ENCODE data around the gene WIF1.

Gene WIF1

DNA sequence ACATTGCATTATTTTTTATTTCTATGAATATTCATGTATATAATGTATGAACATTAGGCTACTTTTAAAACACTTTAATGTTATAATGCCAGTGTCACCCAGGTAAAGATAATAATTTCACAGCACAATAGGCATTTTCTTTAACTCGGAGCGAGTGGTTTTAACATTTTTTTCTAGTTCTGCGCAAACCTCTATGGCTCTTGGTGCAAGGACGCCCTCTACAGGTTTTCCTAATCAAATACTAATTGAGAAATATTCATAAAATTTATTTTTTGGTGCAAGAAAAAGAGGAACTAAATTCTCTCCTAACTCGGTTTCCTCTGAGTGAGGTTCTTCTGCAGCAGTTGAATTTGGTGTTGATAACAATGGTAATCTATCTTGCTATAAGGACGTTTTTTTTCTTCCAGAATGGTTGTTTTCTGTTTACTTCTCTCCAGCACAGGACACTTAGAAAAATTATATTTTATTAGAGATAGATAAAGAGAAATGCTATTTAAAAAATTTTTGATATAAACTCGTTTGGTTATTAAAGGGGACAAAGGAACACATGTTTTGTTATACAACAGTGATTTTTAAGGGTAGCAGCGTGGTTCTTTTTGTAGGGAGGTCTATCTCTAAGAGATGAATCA is 2.4 kb upstream of the WIF1 start:
- no peaks in the 10 kb centered on the region for H3K79me2 ChIP-seq
- H3K4me3 ChIP-seq (ENCODE audit: low read depth, low read length), result no peak overlapping the region
- no peak overlapping the region for H2AFZ ChIP-seq
- TF ChIP-seq, protein P1, sequence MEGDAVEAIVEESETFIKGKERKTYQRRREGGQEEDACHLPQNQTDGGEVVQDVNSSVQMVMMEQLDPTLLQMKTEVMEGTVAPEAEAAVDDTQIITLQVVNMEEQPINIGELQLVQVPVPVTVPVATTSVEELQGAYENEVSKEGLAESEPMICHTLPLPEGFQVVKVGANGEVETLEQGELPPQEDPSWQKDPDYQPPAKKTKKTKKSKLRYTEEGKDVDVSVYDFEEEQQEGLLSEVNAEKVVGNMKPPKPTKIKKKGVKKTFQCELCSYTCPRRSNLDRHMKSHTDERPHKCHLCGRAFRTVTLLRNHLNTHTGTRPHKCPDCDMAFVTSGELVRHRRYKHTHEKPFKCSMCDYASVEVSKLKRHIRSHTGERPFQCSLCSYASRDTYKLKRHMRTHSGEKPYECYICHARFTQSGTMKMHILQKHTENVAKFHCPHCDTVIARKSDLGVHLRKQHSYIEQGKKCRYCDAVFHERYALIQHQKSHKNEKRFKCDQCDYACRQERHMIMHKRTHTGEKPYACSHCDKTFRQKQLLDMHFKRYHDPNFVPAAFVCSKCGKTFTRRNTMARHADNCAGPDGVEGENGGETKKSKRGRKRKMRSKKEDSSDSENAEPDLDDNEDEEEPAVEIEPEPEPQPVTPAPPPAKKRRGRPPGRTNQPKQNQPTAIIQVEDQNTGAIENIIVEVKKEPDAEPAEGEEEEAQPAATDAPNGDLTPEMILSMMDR (IDR thresholded peaks at IDR 0.05), result peak; percentile 39
- no peaks in the 10 kb centered on the region for H3K36me3 ChIP-seq (ENCODE audit: control insufficient read depth, insufficient read depth, low read length)
- H3K27ac ChIP-seq, result no peak overlapping the region
- peaks cover 15% of the 10 kb centered on the region for H3K27me3 ChIP-seq (ENCODE audit: control insufficient read depth, insufficient read depth, low read length)
- no peaks in the 10 kb centered on the region for H3K9me3 ChIP-seq (ENCODE audit: control insufficient read depth, low read length)
- no peaks in the 10 kb centered on the region for H3K4me1 ChIP-seq
- no peak overlapping the region for H3K4me2 ChIP-seq (ENCODE audit: low read length)
- no peak overlapping the region for H3K9ac ChIP-seq

DNA sequence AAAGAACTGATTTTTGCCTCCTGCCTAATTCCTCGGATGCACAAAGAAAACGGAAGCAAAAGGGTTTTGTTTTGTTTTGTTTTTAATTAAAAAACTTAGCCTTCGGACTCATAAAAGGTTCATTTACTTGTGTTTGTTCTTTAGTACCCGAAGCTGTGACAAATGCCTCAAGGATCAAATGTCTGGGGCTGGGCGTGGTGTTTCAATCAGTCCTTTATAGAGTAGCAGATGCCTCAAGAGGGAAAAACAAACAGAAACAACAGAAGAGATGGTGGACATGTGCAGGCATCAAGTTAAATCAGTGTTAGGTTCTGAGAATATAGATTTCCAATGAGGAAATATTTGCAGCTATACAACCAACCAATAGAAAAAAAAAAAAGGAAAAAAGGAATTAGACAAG is 1.6 kb upstream of the WIF1 start:
- H3K27me3 ChIP-seq (ENCODE audit: control insufficient read depth, insufficient read depth, low read length), result peaks cover 15% of the 10 kb centered on the region

DNA sequence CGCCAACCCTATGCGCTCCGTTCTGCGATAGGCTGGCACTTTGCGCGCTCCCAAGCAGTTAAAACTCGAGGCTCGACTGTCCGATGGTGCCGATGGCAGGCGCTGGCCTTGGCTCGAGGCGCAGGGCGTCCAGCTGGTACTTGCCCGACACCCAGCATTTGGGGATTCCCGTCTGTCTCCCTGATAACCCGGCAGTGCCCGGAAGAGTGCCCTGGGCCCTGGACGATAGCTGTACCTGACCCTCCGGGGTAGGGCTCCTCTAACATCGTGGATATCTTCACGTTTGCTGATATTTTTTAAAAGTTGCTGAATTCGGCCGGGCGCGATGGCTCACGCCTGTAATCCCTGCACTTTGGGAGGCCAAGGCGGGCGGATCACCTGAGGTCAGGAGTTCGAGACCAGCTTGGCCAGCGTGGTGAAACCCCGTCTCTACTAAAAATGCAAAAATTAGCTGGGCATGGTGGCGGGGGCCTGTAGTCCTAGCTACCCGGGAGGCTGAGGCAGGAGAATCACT is 908 bp upstream of the WIF1 start:
- Histone ChIP-seq H3K79me2 (no peaks in the 10 kb centered on the region), H2AFZ (no peak overlapping the region), H3K9ac (no peak overlapping the region), H3K27ac (no peak overlapping the region), H3K27me3 (ENCODE audit: control insufficient read depth, insufficient read depth, low read length) (peaks cover 15% of the 10 kb centered on the region), H3K4me1 (no peaks in the 10 kb centered on the region), H3K36me3 (ENCODE audit: control insufficient read depth, insufficient read depth, low read length) (no peaks in the 10 kb centered on the region), H3K4me3 (ENCODE audit: low read depth, low read length) (no peak overlapping the region), H3K4me2 (ENCODE audit: low read length) (no peak overlapping the region), H3K9me3 (ENCODE audit: control insufficient read depth, low read length) (no peaks in the 10 kb centered on the region)
- TF ChIP-seq, protein P1 (IDR thresholded peaks at IDR 0.05), result no peak

More for the DNA sequence above, 1.6 kb upstream of the WIF1 start:
- no peak overlapping the region for H2AFZ ChIP-seq
- TF ChIP-seq, protein P1 (IDR thresholded peaks at IDR 0.05), result no peak
- H3K36me3 ChIP-seq (ENCODE audit: control insufficient read depth, insufficient read depth, low read length), result no peaks in the 10 kb centered on the region
- no peaks in the 10 kb centered on the region for H3K4me1 ChIP-seq
- H3K4me3 ChIP-seq (ENCODE audit: low read depth, low read length), result no peak overlapping the region
- H3K9ac ChIP-seq, result no peak overlapping the region
- H3K79me2 ChIP-seq, result no peaks in the 10 kb centered on the region
- no peaks in the 10 kb centered on the region for H3K9me3 ChIP-seq (ENCODE audit: control insufficient read depth, low read length)
- H3K27ac ChIP-seq, result no peak overlapping the region
- no peak overlapping the region for H3K4me2 ChIP-seq (ENCODE audit: low read length)

DNA sequence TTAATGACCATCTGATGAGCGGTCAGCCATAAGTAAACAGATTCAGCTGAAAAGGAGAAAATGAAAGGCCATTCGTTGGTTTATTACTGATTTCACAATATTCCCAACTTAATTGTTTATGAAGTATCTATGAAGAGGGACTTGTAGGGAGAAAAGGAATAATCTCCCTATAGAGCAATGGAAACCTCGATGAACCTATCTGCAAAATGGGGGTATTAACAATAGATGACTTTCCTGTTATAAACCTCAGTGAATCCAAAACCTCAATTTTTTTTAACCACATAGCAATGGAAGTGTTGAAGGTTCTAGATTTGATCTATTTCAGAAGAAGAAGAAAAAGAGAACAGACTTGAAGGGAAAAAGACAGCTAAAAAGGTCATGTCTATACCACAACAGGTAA is 2.0 kb downstream of the WIF1 start:
- Histone ChIP-seq H3K27ac (no peak overlapping the region), H3K4me3 (ENCODE audit: low read depth, low read length) (no peak overlapping the region), H3K79me2 (no peaks in the 10 kb centered on the region), H3K27me3 (ENCODE audit: control insufficient read depth, insufficient read depth, low read length) (peaks cover 15% of the 10 kb centered on the region), H2AFZ (no peak overlapping the region), H3K36me3 (ENCODE audit: control insufficient read depth, insufficient read depth, low read length) (no peaks in the 10 kb centered on the region), H3K4me2 (ENCODE audit: low read length) (no peak overlapping the region), H3K9ac (no peak overlapping the region), H3K4me1 (no peaks in the 10 kb centered on the region), H3K9me3 (ENCODE audit: control insufficient read depth, low read length) (no peaks in the 10 kb centered on the region)
- TF ChIP-seq, protein P1 (IDR thresholded peaks at IDR 0.05), result no peak

DNA sequence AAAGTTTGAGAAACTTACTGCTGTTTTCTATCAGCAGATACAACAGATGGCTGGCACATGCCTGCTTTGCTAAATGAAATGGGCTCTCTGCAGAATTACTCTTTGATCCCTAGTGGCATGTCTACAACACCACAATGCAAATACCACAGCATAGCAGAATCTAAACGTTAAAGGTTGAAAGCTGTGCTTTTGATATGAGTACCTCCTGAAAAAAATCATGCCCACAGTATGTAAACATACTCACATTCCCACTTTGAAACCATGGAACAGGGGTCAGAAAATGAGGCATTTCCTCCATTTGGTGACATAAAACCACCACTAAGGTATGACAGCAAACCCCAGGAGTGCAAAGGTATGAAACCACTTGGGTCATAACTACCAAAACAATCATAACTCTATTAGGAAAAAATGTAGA is 7.5 kb downstream of the WIF1 start:
- Histone ChIP-seq H3K79me2 (no peaks in the 10 kb centered on the region), H3K9ac (no peak overlapping the region), H2AFZ (no peak overlapping the region), H3K4me3 (ENCODE audit: low read depth, low read length) (no peak overlapping the region), H3K4me1 (no peaks in the 10 kb centered on the region), H3K27ac (no peak overlapping the region), H3K36me3 (ENCODE audit: control insufficient read depth, insufficient read depth, low read length) (no peaks in the 10 kb centered on the region), H3K4me2 (ENCODE audit: low read length) (no peak overlapping the region), H3K27me3 (ENCODE audit: control insufficient read depth, insufficient read depth, low read length) (peaks cover under 1% of the 10 kb centered on the region), H3K9me3 (ENCODE audit: control insufficient read depth, low read length) (no peaks in the 10 kb centered on the region)
- TF ChIP-seq, protein P1 (IDR thresholded peaks at IDR 0.05), result no peak
